ENCODE data around the gene SHMT2.

Gene SHMT2

GRCh38 chr12:57229634-57230380, at the start of gene SHMT2:
TSS of gene SHMT2 (plus strand) at chr12:57229711. CDS start at chr12:57229779, 68 bp downstream.
- DNase-seq, result peak; percentile 90

- no peak for DNase-seq
Measured at GRCh38 chr12:57180321-57180989, 49.1 kb upstream of the SHMT2 start.

- DNase-seq, result no peak
Measured at GRCh38 chr12:57181072-57181471, 48.4 kb upstream of the SHMT2 start.

GRCh38 chr12:57181561-57182155, 47.9 kb upstream of the SHMT2 start:
- DNase-seq, result no peak

GRCh38 chr12:57182918-57183575, 46.5 kb upstream of the SHMT2 start:
- peak; percentile 49 for DNase-seq

- no peak for DNase-seq
Measured at GRCh38 chr12:57183939-57184725, 45.4 kb upstream of the SHMT2 start.

- no peak for DNase-seq
Measured at GRCh38 chr12:57185403-57185802, 44.1 kb upstream of the SHMT2 start.

- DNase-seq, result no peak
Measured at GRCh38 chr12:57185906-57186508, 43.5 kb upstream of the SHMT2 start.

GRCh38 chr12:57187222-57188089, 42.1 kb upstream of the SHMT2 start:
- DNase-seq, result no peak

- DNase-seq, result no peak
Measured at GRCh38 chr12:57188090-57188425, 41.5 kb upstream of the SHMT2 start.

GRCh38 chr12:57190037-57190436, 39.5 kb upstream of the SHMT2 start:
- DNase-seq, result no peak

- no peak for DNase-seq
Measured at GRCh38 chr12:57190821-57191220, 38.7 kb upstream of the SHMT2 start.

- DNase-seq, result no peak
Measured at GRCh38 chr12:57191410-57191809, 38.1 kb upstream of the SHMT2 start.

- DNase-seq, result no peak
Measured at GRCh38 chr12:57192920-57193319, 36.6 kb upstream of the SHMT2 start.

GRCh38 chr12:57193706-57194245, 35.7 kb upstream of the SHMT2 start:
- no peak for DNase-seq

GRCh38 chr12:57194253-57194652, 35.3 kb upstream of the SHMT2 start:
- DNase-seq, result no peak

- no peak for DNase-seq
Measured at GRCh38 chr12:57195186-57195585, 34.3 kb upstream of the SHMT2 start.

- DNase-seq, result no peak
Measured at GRCh38 chr12:57195611-57196371, 33.7 kb upstream of the SHMT2 start.

- DNase-seq, result no peak
Measured at GRCh38 chr12:57196439-57196838, 33.1 kb upstream of the SHMT2 start.

- no peak for DNase-seq
Measured at GRCh38 chr12:57196956-57197355, 32.6 kb upstream of the SHMT2 start.
